MM.1S (cell line): Measurements from ENCODE around the gene EBF3.

Experiments used
- DNase-seq: peaks from one replicate; pipeline ENCODE4 v3.0.0-alpha.2; 2015
- H2AFZ ChIP-seq: fragments of 300-600 bp; sonication (generic); 2 replicates; pipeline ENCODE4 v1.6.0; 2016; ENCODE audit warnings: antibody characterized with exemption, low read length
- H3F3A ChIP-seq: fragments of 300-600 bp; sonication (generic); 2 replicates; pipeline ENCODE4 v1.6.1; 2016; ENCODE audit warnings: mild to moderate bottlenecking, antibody characterized with exemption, low read length, moderate library complexity, mixed read lengths; ENCODE audit not compliant: insufficient read depth
- H3K27ac ChIP-seq: fragments of 300-600 bp; sonication (generic); 2 replicates; pipeline ENCODE4 v1.5.1; 2016; ENCODE audit warnings: mild to moderate bottlenecking, low read length
- H3K27me3 ChIP-seq: fragments of 300-600 bp; sonication (generic); replicated peaks from 2 replicates; pipeline ENCODE4 v1.6.0; 2016; ENCODE audit warnings: low read length; ENCODE audit not compliant: insufficient read depth
- H3K36me3 ChIP-seq: fragments of 300-600 bp; sonication (generic); replicated peaks from 2 replicates; pipeline ENCODE4 v1.6.1; 2016; ENCODE audit warnings: mild to moderate bottlenecking, low read length, mixed read lengths; ENCODE audit not compliant: insufficient read depth
- H3K4me1 ChIP-seq: fragments of 300-600 bp; sonication (generic); 2 replicates; pipeline ENCODE4 v1.6.1; 2016; ENCODE audit warnings: low read length, mixed read lengths
- H3K4me2 ChIP-seq: fragments of 300-600 bp; sonication (generic); 2 replicates; pipeline ENCODE4 v1.6.0; 2016; ENCODE audit warnings: low read depth, low read length
- H3K4me3 ChIP-seq: fragments of 300-600 bp; sonication (generic); 2 replicates; pipeline ENCODE4 v1.5.1; 2016; ENCODE audit warnings: low read length, mixed read lengths
- H3K79me2 ChIP-seq: fragments of 300-600 bp; sonication (generic); 2 replicates; pipeline ENCODE4 v1.6.1; 2016; ENCODE audit warnings: mixed run types, low read length, mixed read lengths
- H3K9ac ChIP-seq: fragments of 300-600 bp; sonication (generic); 2 replicates; pipeline ENCODE4 v1.6.1; 2016; ENCODE audit warnings: low read length, mixed read lengths
- H3K9me2 ChIP-seq: fragments of 300-600 bp; sonication (generic); replicated peaks from 2 replicates; pipeline ENCODE4 v1.6.1; 2016; ENCODE audit warnings: mild to moderate bottlenecking, low read length, mixed read lengths; ENCODE audit not compliant: insufficient read depth
- H3K9me3 ChIP-seq: fragments of 300-600 bp; sonication (generic); replicated peaks from 2 replicates; pipeline ENCODE4 v1.6.1; 2016; ENCODE audit warnings: mild to moderate bottlenecking, low read length, mixed read lengths; ENCODE audit not compliant: insufficient read depth
- H4K20me1 ChIP-seq: fragments of 300-600 bp; sonication (generic); 2 replicates; pipeline ENCODE4 v1.6.1; 2016; ENCODE audit warnings: mild to moderate bottlenecking, low read length, moderate library complexity, mixed read lengths; ENCODE audit not compliant: insufficient read depth
- CTCF ChIP-seq: fragments of 300-600 bp; sonication (generic); IDR thresholded peaks from 2 replicates; pipeline ENCODE4 v1.5.1; 2016; ENCODE audit warnings: antibody characterized with exemption, low read length, mixed read lengths
- EZH2 ChIP-seq: fragments of 300-600 bp; sonication (generic); optimal IDR thresholded peaks from 2 replicates; pipeline ENCODE3; 2017; ENCODE audit warnings: low read depth, mild to moderate bottlenecking, antibody characterized with exemption, low read length, mixed read lengths
- EZH2phosphoT487 ChIP-seq: fragments of 300-600 bp; sonication (generic); IDR thresholded peaks from 2 replicates; pipeline ENCODE4 v1.6.1; 2018; ENCODE audit warnings: antibody characterized with exemption, low read length

Gene EBF3

DNA sequence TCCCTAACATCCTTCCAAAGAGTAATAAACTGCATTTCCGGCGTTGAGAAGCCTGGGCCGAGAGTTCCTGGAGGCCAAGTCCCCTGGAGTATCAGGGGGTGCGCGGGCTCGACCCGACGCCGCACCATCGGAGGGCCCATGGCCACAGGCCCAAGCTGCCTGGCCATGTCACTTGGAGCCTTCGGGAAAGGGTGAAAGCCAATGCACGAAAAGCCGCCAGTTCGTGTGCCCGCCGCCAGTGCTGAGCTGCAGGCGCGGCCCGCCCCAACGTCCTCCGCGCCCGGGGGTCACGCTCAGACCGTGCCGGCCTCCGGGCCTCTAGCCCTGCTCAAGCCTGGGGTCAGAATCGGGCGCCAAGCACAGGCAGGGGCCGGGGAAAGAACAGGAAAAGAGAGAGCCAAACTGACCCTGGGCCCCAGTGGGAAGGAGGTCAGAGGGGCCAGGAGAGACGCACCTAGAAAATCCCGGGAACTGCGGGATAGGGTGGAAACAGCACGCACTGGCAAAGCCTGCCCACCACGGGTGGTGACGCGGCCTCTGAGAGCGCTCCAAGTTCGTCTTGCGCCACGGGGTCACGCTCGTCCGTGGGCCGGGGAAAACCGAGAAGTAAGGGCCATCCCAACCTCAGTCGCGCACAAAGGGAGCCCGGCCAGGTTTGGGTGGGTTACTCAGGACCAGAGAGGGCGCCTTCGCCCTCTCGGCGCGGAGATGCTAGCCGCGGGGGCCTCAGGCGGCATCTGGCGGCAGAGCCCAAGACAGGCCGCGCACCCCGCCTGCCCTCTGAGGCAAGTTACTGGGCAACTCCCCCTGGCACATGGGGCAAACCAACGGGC, 4.2 kb upstream of the EBF3 start:
- H3K4me3 ChIP-seq: no peak overlapping the region
- no peaks in the 10 kb centered on the region for H3K79me2 ChIP-seq
- H3K9me2 ChIP-seq: no peaks in the 10 kb centered on the region
- H3F3A ChIP-seq: no peaks in the 10 kb centered on the region
- no peak overlapping the region for H3K4me2 ChIP-seq
- H3K9me3 ChIP-seq: no peaks in the 10 kb centered on the region
- H3K27me3 ChIP-seq: no peaks in the 10 kb centered on the region; the same call in 1 of the 2 replicates
- H2AFZ ChIP-seq: no peak overlapping the region
- no peak overlapping the region for H3K9ac ChIP-seq
- H3K36me3 ChIP-seq: no peaks in the 10 kb centered on the region
- no peaks in the 10 kb centered on the region for H3K4me1 ChIP-seq
- H4K20me1 ChIP-seq: no peaks in the 10 kb centered on the region
- TF ChIP-seq EZH2 (no peak), CTCF (no peak), EZH2phosphoT487 (no peak)
- no peak overlapping the region for H3K27ac ChIP-seq
- DNase-seq: no peak

- no peak overlapping the region for H3K4me3 ChIP-seq
- no peak for DNase-seq
- H3F3A ChIP-seq: no peaks in the 10 kb centered on the region
- no peaks in the 10 kb centered on the region; the same call in 1 of the 2 replicates for H3K27me3 ChIP-seq
- no peaks in the 10 kb centered on the region for H3K4me1 ChIP-seq
- H3K9ac ChIP-seq: no peak overlapping the region
- H3K9me2 ChIP-seq: no peaks in the 10 kb centered on the region
- H3K36me3 ChIP-seq: no peaks in the 10 kb centered on the region
- H3K4me2 ChIP-seq: no peak overlapping the region
- no peak overlapping the region for H3K27ac ChIP-seq
- H2AFZ ChIP-seq: no peak overlapping the region
- H3K9me3 ChIP-seq: no peaks in the 10 kb centered on the region
- no peak for TF ChIP-seq EZH2phosphoT487
- no peak for TF ChIP-seq EZH2
- no peaks in the 10 kb centered on the region for H4K20me1 ChIP-seq
- no peaks in the 10 kb centered on the region for H3K79me2 ChIP-seq
Measured at GRCh38 chr10:129967579-129968019, 3.5 kb upstream of the EBF3 start.

GRCh38 chr10:129966889-129967578, 3.0 kb upstream of the EBF3 start:
- Histone ChIP-seq H3K9ac (no peak overlapping the region), H3K9me2 (no peaks in the 10 kb centered on the region), H2AFZ (no peak overlapping the region), H3F3A (no peaks in the 10 kb centered on the region), H3K27ac (no peak overlapping the region), H3K79me2 (no peaks in the 10 kb centered on the region), H3K4me3 (no peak overlapping the region), H3K9me3 (no peaks in the 10 kb centered on the region), H3K36me3 (no peaks in the 10 kb centered on the region), H3K4me1 (no peaks in the 10 kb centered on the region), H4K20me1 (no peaks in the 10 kb centered on the region), H3K27me3 (no peaks in the 10 kb centered on the region; the same call in 1 of the 2 replicates), H3K4me2 (no peak overlapping the region)
- TF ChIP-seq EZH2: no peak
- no peak for TF ChIP-seq CTCF
- no peak for TF ChIP-seq EZH2phosphoT487
- no peak for DNase-seq
